CD4-positive, CD25-positive, alpha-beta regulatory T cell (primary cell): ENCODE measurements around the gene ARSA. TPM values are rescaled to one million over a fixed set of nuclear protein-coding genes. Genes with fewer than 3 reads are reported as not detected.
"Not testable (repeated sequence)": the region's sequence is repeated elsewhere in the genome, so short reads cannot be mapped to it uniquely, and the experiment has no call there.

Experiments
- ATAC-seq, 2 donors: fragments of 150-1000 bp; cut with Tn5 transposase; one replicate each; pipeline ENCODE4 v1.10.0; 2021; ENCODE audit warnings: low read depth in 2 of 2, moderate number of reproducible peaks in 2 of 2, moderate library complexity in 1 of 2
- DNase-seq, 3 donors: peaks; one replicate each; pipeline versions ENCODE4 v3.0.0 to v3.0.0-alpha.2; 2012 to 2022; ENCODE audit warnings: mixed read lengths in 1 of 3
- H3K27ac ChIP-seq: one replicate; pipeline ENCODE4 v1.7.0; 2013; ENCODE audit warnings: mild to moderate bottlenecking, low read length; ENCODE audit not compliant: insufficient read depth, poor library complexity, severe bottlenecking
- H3K27me3 ChIP-seq: one replicate; pipeline ENCODE4 v1.7.0; 2013; ENCODE audit warnings: low read length; ENCODE audit not compliant: control insufficient read depth, insufficient read depth
- H3K36me3 ChIP-seq: one replicate; pipeline ENCODE4 v1.7.0; 2013; ENCODE audit warnings: mild to moderate bottlenecking, low read length, moderate library complexity; ENCODE audit not compliant: control insufficient read depth, insufficient read depth
- H3K4me1 ChIP-seq: 2 replicates; pipeline ENCODE4 v1.7.0; 2013; ENCODE audit warnings: mild to moderate bottlenecking, low read length; ENCODE audit not compliant: insufficient read depth, control insufficient read depth, poor library complexity, severe bottlenecking
- H3K4me3 ChIP-seq: one replicate; pipeline ENCODE4 v1.7.0; 2013; ENCODE audit warnings: low read depth, mild to moderate bottlenecking, low read length, moderate library complexity
- H3K9me3 ChIP-seq, 2 experiments: 1 replicate in 1 of 2; 2 replicates in 1 of 2; pipeline ENCODE4 v1.7.0; 2013; ENCODE audit warnings: low read length in 2 of 2, mild to moderate bottlenecking in 1 of 2, moderate library complexity in 1 of 2; ENCODE audit not compliant: control insufficient read depth in 2 of 2
- H3K27ac Mint-ChIP-seq, 3 donors: one replicate each; pipeline ENCODE4 v1.8.0; 2020 to 2022; ENCODE audit warnings: mild to moderate bottlenecking in 3 of 3, mixed read lengths in 3 of 3, moderate library complexity in 2 of 3
- H3K27me3 Mint-ChIP-seq: one replicate; pipeline ENCODE4 v1.8.0; 2022; ENCODE audit warnings: mild to moderate bottlenecking, mixed read lengths
- H3K36me3 Mint-ChIP-seq: one replicate; pipeline ENCODE4 v1.8.0; 2020; ENCODE audit warnings: mixed read lengths
- H3K4me1 Mint-ChIP-seq, 4 donors: one replicate each; pipeline ENCODE4 v1.8.0; 2020 to 2022; ENCODE audit warnings: mixed read lengths in 4 of 4, mild to moderate bottlenecking in 1 of 4
- H3K4me3 Mint-ChIP-seq, 4 donors: one replicate each; pipeline ENCODE4 v1.8.0; 2020 to 2022; ENCODE audit warnings: mild to moderate bottlenecking in 4 of 4, mixed read lengths in 4 of 4, moderate library complexity in 3 of 4
- H3K9me3 Mint-ChIP-seq, 7 donors: one replicate each; pipeline ENCODE4 v1.8.0; 2020 to 2022; ENCODE audit warnings: mixed read lengths in 7 of 7, mild to moderate bottlenecking in 3 of 7, moderate library complexity in 2 of 7
- polyA plus RNA-seq, 4 donors: library from polyadenylated mRNA; unstranded; fragments of 300-500 nt; fragmentation: Illumina TruSeq; gene quantifications; one replicate each; pipeline ENCODE4 v1.2.3, GENCODE V29; 2021
- total RNA-seq: library from RNA; stranded (reverse); gene quantifications from one replicate; pipeline ENCODE4 v1.2.3, GENCODE V29; 2022

ARSA gene
- total and polyA plus RNA-seq, 5 donors from 2014 or later, result 8.0 to 81.3 (median 10.7) TPM

GRCh38 chr22:50608996-50609395 lies 19.0 kb downstream of the ARSA start:
- Histone ChIP-seq H3K27ac (no peak overlapping the region), H3K27me3 (no peaks in the 10 kb centered on the region), H3K36me3 (no peaks in the 10 kb centered on the region), H3K4me3 (no peak overlapping the region), H3K9me3 (no peaks in the 10 kb centered on the region), H3K4me1 (no peaks in the 10 kb centered on the region)
- DNase-seq, result no peak
- H3K9me3 Mint-ChIP-seq, result no peaks in the 10 kb centered on the region
- H3K27me3 Mint-ChIP-seq, result peaks cover 41% of the 10 kb centered on the region
- no peak overlapping the region for H3K27ac Mint-ChIP-seq
- H3K4me1 Mint-ChIP-seq, result peaks cover 0 to 10% (median 2%) of the 10 kb centered on the region in 4 donors
- H3K36me3 Mint-ChIP-seq, result no peaks in the 10 kb centered on the region
- ATAC-seq, result no peak
- no peak overlapping the region for H3K4me3 Mint-ChIP-seq

GRCh38 chr22:50608058-50608840 lies 19.7 kb downstream of the ARSA start:
- H3K27ac ChIP-seq, H3K9me3 ChIP-seq, H3K4me1 Mint-ChIP-seq, H3K36me3 ChIP-seq, H3K4me1 ChIP-seq, H3K27ac Mint-ChIP-seq, DNase-seq, H3K4me3 Mint-ChIP-seq, H3K4me3 ChIP-seq, H3K27me3 ChIP-seq, ATAC-seq, H3K9me3 Mint-ChIP-seq, H3K36me3 Mint-ChIP-seq: not testable (repeated sequence)
- H3K27me3 Mint-ChIP-seq, result peaks cover 40% of the 10 kb centered on the region

- ATAC-seq, result no peak
- Histone ChIP-seq H3K9me3 (no peaks in the 10 kb centered on the region), H3K4me3 (no peak overlapping the region), H3K27me3 (peaks cover 3% of the 10 kb centered on the region), H3K27ac (no peak overlapping the region), H3K36me3 (no peaks in the 10 kb centered on the region), H3K4me1 (no peaks in the 10 kb centered on the region)
- Mint-ChIP-seq H3K27me3 (peaks cover 42% of the 10 kb centered on the region), H3K27ac (no peak overlapping the region), H3K4me3 (peak overlapping the region in 1 of 4 donors; percentile 71), H3K9me3 (peaks cover 0 to 1% (median 0%) of the 10 kb centered on the region in 7 donors), H3K4me1 (peaks cover 0 to 9% (median 2%) of the 10 kb centered on the region in 4 donors), H3K36me3 (no peaks in the 10 kb centered on the region)
- DNase-seq, result no peak
Measured at GRCh38 chr22:50607659-50608020, 20.3 kb downstream of the ARSA start.

GRCh38 chr22:50606946-50607658 lies 20.9 kb downstream of the ARSA start:
- Histone ChIP-seq H3K4me3 (no peak overlapping the region), H3K4me1 (no peaks in the 10 kb centered on the region), H3K27me3 (peaks cover 7% of the 10 kb centered on the region), H3K27ac (no peak overlapping the region), H3K9me3 (no peaks in the 10 kb centered on the region), H3K36me3 (no peaks in the 10 kb centered on the region)
- Mint-ChIP-seq H3K36me3 (no peaks in the 10 kb centered on the region), H3K4me3 (peak overlapping the region in 1 of 4 donors; percentile 71), H3K4me1 (peaks cover 0 to 11% (median 2%) of the 10 kb centered on the region in 4 donors), H3K9me3 (peaks cover 0 to 1% (median 0%) of the 10 kb centered on the region in 7 donors), H3K27me3 (peaks cover 45% of the 10 kb centered on the region), H3K27ac (no peak overlapping the region)
- ATAC-seq, result no peak
- DNase-seq, result no peak

GRCh38 chr22:50606165-50606945 lies 21.6 kb downstream of the ARSA start:
- H3K36me3 Mint-ChIP-seq, result no peaks in the 10 kb centered on the region
- Histone ChIP-seq H3K4me3 (no peak overlapping the region), H3K9me3 (no peaks in the 10 kb centered on the region), H3K27me3 (peaks cover 11% of the 10 kb centered on the region), H3K27ac (no peak overlapping the region), H3K36me3 (no peaks in the 10 kb centered on the region), H3K4me1 (no peaks in the 10 kb centered on the region)
- no peak overlapping the region for H3K4me3 Mint-ChIP-seq
- H3K4me1 Mint-ChIP-seq, result peaks cover 0 to 15% (median 6%) of the 10 kb centered on the region in 4 donors
- no peak for DNase-seq
- H3K27me3 Mint-ChIP-seq, result peaks cover 48% of the 10 kb centered on the region
- no peak overlapping the region for H3K27ac Mint-ChIP-seq
- H3K9me3 Mint-ChIP-seq, result peaks cover 0 to 1% (median 0%) of the 10 kb centered on the region in 7 donors
- no peak for ATAC-seq

GRCh38 chr22:50605613-50606074 lies 22.3 kb downstream of the ARSA start:
- Histone ChIP-seq H3K9me3 (no peaks in the 10 kb centered on the region), H3K36me3 (no peaks in the 10 kb centered on the region), H3K27me3 (peaks cover 11% of the 10 kb centered on the region), H3K4me1 (peaks cover 4% of the 10 kb centered on the region), H3K4me3 (no peak overlapping the region), H3K27ac (no peak overlapping the region)
- H3K9me3 Mint-ChIP-seq, result peaks cover 0 to 1% (median 0%) of the 10 kb centered on the region in 7 donors
- no peaks in the 10 kb centered on the region for H3K36me3 Mint-ChIP-seq
- peaks cover 0 to 15% (median 6%) of the 10 kb centered on the region in 4 donors for H3K4me1 Mint-ChIP-seq
- DNase-seq (no peak), ATAC-seq (no peak)
- no peak overlapping the region for H3K27ac Mint-ChIP-seq
- no peak overlapping the region for H3K4me3 Mint-ChIP-seq
- peaks cover 43% of the 10 kb centered on the region for H3K27me3 Mint-ChIP-seq

GRCh38 chr22:50605002-50605612 lies 22.8 kb downstream of the ARSA start:
- Mint-ChIP-seq H3K4me1 (peaks cover 0 to 15% (median 6%) of the 10 kb centered on the region in 4 donors), H3K9me3 (peaks cover 0 to 1% (median 0%) of the 10 kb centered on the region in 7 donors), H3K4me3 (no peak overlapping the region), H3K36me3 (no peaks in the 10 kb centered on the region), H3K27me3 (peaks cover 43% of the 10 kb centered on the region), H3K27ac (no peak overlapping the region)
- H3K9me3 ChIP-seq, result no peaks in the 10 kb centered on the region
- H3K27ac ChIP-seq, result no peak overlapping the region
- no peaks in the 10 kb centered on the region for H3K36me3 ChIP-seq
- no peak overlapping the region for H3K4me3 ChIP-seq
- no peak for ATAC-seq
- H3K27me3 ChIP-seq, result peaks cover 11% of the 10 kb centered on the region
- peaks cover 5% of the 10 kb centered on the region for H3K4me1 ChIP-seq
- DNase-seq, result no peak
